AG09309 (cell line): ENCODE data around the gene LDLRAD3.

ENCODE experiments used
- DNase-seq: peaks from one replicate; pipeline ENCODE4 v3.0.0-alpha.2; 2010; ENCODE audit warnings: low read depth
- H3K4me3 ChIP-seq: 2 replicates; pipeline ENCODE4 v1.5.1; 2011; ENCODE audit warnings: mild to moderate bottlenecking, low read depth, low read length, moderate library complexity; ENCODE audit not compliant: control insufficient read depth
- TF ChIP-seq, protein P1 (sequence below): IDR thresholded peaks from 2 replicates; pipeline ENCODE4 v1.5.1; 2011; ENCODE audit warnings: mild to moderate bottlenecking, low read depth, low read length, inconsistent platforms; ENCODE audit not compliant: insufficient read depth, control insufficient read depth; ENCODE audit errors: missing control alignments

The LDLRAD3 gene

DNA sequence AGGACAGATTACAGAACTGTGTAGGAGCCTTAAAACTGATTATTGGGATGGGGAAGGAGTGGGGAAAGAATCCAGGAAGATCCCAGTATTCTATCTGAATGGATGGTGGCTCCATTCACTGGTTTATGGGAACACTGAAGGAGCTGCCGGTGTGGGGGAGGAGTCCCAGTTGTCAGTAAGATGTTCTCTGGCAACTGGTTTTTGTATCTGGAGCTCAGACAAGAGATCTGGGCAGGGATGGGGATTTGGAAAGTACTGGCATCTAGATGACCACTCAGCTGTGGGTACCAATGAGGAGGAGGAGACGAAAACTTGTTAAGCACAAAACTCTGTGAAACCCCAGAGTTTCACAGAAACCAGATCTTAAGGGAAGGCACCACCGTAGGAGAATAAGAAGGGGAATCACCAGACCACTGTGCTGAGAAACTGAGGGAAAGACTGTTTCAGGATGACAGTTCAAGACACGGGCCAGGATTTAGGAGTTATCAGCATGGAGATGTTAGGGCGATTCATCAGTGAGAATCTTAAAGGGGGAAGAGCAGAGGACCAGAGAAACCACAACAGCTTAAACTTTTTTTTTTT, 28.1 kb downstream of the LDLRAD3 start:
- H3K4me3 ChIP-seq, result no peak overlapping the region
- no peak for DNase-seq
- TF ChIP-seq, protein P1, sequence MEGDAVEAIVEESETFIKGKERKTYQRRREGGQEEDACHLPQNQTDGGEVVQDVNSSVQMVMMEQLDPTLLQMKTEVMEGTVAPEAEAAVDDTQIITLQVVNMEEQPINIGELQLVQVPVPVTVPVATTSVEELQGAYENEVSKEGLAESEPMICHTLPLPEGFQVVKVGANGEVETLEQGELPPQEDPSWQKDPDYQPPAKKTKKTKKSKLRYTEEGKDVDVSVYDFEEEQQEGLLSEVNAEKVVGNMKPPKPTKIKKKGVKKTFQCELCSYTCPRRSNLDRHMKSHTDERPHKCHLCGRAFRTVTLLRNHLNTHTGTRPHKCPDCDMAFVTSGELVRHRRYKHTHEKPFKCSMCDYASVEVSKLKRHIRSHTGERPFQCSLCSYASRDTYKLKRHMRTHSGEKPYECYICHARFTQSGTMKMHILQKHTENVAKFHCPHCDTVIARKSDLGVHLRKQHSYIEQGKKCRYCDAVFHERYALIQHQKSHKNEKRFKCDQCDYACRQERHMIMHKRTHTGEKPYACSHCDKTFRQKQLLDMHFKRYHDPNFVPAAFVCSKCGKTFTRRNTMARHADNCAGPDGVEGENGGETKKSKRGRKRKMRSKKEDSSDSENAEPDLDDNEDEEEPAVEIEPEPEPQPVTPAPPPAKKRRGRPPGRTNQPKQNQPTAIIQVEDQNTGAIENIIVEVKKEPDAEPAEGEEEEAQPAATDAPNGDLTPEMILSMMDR, result no peak

GRCh38 chr11:35974882-35975589, 31.2 kb downstream of the LDLRAD3 start:
- H3K4me3 ChIP-seq, result no peak overlapping the region
- TF ChIP-seq, protein P1, result no peak
- DNase-seq, result no peak

GRCh38 chr11:35976434-35976833, 32.6 kb downstream of the LDLRAD3 start:
- TF ChIP-seq, protein P1, result no peak
- H3K4me3 ChIP-seq, result no peak overlapping the region
- no peak for DNase-seq

- H3K4me3 ChIP-seq, result no peak overlapping the region
- TF ChIP-seq, protein P1, result no peak
- no peak for DNase-seq
Measured at GRCh38 chr11:35978183-35978582, 34.3 kb downstream of the LDLRAD3 start.

- DNase-seq, result no peak
- H3K4me3 ChIP-seq, result no peak overlapping the region
- TF ChIP-seq, protein P1, result no peak
Measured at GRCh38 chr11:35978891-35979290, 35.0 kb downstream of the LDLRAD3 start.

DNA sequence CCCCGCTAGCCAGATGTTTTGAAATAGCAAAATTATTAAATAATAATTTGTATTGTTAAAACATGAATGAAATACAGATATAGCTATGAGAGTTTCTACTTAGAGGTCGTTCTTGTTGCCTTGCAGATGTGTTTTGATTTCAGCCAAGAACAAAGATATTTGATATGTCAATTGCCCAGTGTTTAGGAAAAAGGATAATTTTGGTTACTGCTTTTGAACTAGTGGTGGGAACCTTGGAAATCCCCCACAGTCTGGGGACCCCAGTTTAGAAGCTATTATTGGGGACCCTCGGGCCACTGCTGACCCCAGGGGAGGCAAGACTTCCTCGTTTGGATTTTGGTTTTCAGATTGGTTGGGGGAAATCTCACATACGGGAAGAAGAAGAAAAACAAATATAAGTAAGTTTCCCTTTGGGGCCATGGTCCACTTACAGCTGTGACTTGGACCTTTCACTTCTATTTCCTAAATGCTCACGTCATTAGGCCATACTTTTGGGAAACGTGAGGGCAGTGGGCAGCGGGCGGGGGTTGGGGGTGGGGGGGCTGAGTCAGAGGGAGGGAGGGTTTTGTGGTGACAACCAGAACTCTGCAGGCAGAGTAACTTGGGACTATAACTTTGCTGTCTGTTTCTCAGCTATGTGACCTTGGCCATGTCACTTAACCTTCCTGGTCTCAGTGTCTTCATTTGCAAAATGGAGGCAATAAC, 37.0 kb downstream of the LDLRAD3 start:
- H3K4me3 ChIP-seq, result no peak overlapping the region
- DNase-seq, result no peak
- TF ChIP-seq, protein P1, result no peak
